Stimulated activated CD4-positive, alpha-beta T cell treated with anti-CD3 and anti-CD28 coated beads, Interleukin-1b, Interleukin-23, amount 100 ng/mL, for 24 hours (primary cell): ENCODE data around the gene ZFYVE19.

Source experiments
- DNase-seq, 4 experiments: peaks; one replicate each; pipeline ENCODE4 v3.0.0-alpha.2; 2020; ENCODE audit warnings: low read depth in 4 of 4, low spot score in 1 of 4

ZFYVE19 gene

DNA sequence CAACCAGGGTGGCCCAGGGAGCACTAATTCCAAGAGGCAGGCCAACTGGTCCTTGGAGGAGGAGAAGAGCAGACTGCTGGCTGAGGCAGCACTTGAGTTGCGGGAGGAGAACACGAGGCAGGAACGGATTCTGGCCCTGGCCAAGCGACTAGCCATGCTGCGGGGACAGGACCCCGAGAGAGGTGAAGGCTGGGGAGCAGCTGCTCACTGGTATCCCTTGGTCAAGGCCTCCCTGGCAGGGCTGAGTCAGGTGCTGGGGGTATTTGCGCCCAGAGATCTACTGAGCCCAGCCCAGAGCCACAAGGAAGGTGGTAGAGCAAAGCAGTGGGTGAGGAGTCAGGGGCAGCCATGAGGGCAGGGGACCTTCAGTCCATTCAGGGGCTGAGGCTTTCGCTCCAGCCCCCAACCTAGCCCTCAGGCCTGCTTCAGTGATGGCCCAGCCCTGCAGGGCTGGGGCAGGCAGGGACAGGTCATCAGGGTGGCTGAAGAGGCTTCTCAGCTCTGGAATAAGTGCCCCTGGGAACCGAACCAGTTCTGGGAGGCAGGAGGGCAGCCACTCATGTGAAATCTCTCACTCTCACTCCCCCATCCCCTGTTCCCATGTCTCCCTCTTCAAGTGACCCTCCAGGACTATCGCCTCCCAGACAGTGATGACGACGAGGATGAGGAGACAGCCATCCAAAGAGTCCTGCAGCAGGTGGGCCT lies 6.0 kb downstream of the ZFYVE19 start:
- no peak for DNase-seq

DNA sequence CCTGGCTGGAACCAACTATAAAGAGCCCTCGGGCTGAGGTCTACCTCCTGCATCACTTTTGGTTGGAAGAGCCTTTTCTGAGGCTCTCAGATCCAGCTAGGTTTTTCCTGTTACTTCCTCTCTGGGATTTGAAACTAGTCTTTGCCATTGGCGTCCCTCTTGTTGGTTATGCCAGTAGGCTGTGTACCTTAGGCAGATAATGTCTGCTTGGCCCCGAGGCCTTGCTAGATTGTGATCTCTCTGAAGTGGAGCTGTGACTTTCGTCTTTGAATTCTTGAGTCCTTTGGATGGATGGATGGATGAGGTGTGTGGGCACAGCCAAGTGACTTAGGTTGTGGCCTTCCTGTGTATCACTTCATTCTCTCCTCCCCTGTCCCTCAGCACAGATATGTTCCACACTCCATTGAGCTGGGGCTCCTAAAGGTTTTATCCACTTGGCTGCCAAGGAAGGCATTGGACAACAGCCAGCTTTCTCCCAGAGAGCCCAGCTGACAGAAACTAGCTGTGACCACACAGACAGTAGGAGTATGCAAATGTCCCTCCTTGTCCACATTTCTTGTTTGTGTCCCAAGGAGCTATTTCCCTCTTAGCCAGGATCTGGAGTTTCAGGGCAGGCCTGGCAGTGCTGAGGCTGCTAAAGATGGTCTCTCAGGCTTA lies 8.3 kb downstream of the ZFYVE19 start:
- DNase-seq, result no peak

DNA sequence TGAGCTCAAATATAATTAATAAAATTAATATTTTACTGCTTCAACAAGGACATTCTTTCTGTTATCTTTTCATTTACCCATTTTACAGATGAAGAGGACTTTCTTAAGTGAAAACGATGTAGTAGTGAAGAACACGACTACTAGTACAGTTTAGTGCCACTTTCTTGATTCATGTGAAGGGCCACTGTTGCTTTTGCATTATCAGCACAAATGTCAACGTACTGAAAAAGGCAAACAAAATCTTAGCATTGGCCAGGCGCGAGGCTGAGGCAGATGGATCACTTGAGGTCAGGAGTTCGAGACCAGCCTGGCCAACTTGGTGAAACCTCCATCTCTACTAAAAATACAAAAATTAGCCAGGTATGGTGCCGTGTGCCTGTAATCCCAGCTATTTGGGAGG lies 12.2 kb downstream of the ZFYVE19 start:
- no peak for DNase-seq

DNA sequence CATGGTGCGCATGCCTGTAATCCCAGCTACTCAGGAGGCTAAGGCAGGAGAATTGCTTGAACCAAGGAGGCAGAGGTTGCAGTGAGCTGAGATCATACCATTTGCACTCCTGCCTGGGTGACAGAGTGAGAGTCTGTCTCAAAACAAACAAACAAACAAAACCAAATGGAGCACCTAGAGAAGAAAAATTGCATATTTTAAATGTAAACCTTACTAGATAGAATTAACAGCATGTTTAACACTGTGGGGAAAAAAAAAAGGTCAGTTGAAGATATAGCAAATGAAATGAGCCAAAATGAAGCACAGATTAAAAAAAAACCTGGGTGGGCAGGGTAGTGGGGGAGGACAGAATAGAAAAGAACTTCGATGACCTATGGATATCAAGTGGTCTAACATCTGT lies 14.3 kb downstream of the ZFYVE19 start:
- no peak for DNase-seq

DNA sequence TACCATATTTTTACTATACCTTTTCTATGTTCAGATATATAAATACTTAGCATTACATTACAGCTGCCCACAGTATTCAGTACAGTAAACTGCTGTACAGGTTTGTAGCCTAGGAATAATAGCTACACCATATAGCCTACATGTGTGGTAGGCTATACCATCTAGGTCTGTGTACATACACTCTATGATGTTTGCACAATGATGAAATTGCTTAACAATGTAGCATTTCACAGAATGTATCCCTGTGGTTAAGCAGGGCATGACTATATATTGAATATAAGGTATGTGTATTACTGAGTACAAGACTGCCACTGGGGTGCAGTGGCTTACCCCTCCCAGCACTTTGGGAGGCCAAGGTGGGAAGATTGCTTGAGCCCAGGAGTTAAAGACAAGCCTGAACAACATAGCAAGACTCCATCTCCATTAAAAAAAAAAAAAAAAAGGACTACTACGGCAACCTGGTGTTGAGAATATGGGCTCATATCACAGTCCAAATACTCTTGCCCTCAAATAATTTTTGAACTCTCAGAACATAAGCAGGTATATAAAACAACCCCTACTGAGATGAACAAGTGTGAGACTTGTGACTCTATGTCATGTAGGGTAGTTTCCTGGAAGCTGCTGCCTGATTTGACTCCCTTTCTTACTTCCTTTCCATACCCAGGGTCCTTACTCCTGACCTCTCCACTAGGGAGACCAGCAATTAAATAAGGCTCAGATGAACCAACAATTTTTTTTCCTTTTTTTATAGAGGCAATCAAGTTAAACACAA lies 16.9 kb downstream of the ZFYVE19 start:
- DNase-seq, result no peak

DNA sequence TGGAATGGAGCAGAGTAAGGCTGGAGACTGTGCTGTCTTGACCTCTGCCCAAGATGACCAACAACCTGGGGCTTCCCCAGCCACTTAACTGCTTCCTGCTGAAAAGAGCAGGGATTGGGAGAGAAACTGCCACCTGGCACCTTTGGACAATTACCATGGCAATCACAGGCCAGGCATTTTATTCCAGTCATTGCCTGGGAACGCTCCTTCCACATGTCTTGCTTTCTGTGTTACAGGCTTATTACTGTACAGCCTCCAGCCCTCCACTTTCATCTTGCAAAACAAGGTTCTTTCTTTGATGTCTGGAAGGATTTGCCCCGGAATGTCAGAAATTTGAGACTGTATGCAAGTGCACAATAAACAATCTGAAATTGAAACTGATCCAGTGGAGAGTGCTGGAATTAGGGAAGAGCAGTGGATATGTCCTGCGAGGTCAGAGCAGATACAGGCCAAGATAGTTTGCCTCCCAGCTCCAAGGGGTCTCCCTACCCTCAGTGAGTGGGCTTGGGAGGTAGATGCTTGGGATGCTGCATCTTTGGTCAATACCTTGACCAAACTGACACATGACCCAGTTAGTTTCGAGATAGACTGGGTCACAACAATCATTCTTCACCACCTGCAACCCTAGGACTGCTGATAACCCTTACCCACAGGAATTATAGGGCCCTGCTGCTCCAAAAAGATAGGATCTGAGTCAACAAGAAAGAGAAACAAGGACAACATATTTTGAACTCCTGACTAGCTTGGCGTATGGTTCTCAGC lies 19.0 kb downstream of the ZFYVE19 start:
- no peak for DNase-seq

DNA sequence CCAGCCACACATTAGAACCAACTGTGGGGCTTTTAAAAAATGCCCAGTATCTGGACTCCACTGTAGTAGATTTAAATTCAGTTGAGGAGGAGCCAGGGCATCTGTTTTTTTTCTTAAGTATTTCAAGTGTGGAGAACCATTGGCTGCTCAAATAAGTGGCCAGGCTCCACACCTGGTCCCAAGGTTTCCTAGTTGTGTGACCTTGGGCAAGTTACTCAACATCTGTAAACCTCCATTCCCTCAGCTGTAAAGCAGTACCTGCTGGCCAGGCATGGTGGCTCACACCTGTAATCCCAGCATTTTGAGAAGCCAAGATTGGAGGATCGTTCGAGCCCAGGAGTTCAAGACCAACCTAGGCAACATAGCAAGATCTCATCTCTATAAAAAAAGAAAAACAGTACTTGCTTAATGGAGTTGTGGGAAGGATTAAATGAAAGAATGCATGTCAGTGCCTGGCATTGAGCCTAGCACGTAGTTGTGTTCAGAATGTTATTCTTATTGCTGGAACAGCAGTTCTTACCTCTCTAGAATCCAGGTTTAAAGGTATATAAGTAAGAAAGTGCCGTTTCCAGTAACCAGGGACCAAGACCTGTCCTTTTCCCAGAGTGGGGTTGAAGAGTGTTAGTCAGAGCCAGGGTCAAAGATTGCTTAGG lies 19.7 kb downstream of the ZFYVE19 start:
- no peak for DNase-seq

DNA sequence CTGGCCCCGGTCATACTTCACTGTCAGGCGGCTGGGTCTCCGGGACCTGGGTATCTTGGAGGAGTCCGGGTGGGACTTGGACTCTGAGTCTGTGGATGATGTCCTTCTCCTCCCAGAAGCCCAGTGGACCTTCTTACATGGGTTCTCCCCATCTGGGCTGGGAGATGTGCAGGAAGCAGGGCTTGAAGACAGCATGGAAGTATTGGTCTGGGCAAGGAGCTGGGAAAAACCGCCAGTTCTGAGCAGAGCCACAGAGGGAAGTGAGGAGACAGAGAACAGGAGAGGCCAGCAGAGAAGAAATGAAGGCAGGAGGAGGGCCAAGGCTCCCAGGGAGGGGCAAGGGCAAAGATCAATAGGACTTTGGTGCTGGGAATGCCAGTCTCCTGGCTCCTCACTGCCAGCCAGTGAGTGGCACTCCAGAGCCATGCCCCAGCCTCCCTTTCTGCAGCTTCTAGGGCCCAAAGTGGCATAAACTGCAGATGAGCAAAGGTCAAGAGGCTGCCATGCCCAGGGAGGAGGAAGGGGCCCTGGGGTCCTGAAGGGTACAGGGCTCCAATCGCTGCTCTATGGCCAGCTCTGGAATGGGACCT lies 21.7 kb downstream of the ZFYVE19 start, which contains the start of gene PPP1R14D:
TSS of gene PPP1R14D (minus strand) at position 262 of the 590 bp plus-strand sequence. CDS start at position 195, 67 bp downstream.
- no peak for DNase-seq

DNA sequence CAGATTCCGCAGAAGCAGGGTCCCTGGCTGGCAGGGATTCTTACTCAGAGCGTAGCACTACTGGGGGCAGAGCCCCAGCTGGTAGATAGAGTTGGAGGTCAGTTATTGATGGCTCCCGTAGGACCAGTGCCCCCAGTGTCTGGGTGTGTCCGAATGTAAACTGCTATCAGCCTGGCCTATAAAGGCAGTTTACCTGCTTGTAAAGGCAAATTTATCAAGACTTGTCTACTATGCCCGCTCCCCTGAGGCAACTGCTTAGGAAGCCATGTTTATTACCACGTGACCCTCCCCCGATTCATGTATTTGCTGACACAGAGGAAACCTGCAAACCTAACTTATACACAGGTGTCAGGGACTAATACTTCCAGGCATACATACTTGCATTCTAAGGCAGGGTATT lies 22.2 kb downstream of the ZFYVE19 start:
- no peak for DNase-seq

DNA sequence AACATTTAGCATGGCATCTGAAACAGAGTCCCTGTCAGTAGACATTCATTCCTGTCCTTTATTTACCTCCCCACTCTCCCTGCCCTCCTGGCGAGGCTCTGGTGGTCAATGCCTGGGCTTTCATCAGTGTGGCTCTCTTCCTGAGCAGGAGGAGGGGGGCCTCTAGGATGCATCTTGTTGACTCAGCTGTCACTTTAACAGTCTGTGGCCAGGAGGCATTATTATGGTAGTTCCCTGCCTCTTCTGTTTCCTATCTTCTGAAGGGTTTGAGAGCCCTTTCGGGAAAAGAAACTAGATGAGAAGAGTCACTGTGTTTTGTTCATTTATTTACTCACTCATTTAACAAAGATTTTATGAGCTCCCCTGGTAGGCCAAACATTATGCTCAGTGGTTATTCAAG lies 24.0 kb downstream of the ZFYVE19 start:
- DNase-seq, result no peak

DNA sequence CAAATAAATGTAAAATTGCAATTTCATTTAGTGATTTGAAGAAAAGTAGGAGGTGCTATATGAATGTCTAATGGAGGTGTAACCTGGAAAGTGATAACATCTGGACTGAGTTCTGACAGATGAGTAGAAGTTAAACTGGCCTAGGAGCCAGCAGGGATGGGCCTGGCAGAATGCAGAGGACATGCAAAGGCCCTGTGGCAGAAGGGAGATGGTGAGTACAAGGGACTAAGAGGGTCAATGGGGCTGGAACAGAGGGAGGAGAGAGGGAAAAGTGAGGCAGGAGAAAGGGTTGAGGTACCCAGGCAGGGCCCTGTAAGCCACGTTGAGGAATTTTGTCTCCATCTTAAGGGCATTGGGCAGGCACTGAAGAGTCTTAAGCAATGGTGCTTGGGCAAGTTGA lies 25.0 kb downstream of the ZFYVE19 start:
- no peak for DNase-seq

DNA sequence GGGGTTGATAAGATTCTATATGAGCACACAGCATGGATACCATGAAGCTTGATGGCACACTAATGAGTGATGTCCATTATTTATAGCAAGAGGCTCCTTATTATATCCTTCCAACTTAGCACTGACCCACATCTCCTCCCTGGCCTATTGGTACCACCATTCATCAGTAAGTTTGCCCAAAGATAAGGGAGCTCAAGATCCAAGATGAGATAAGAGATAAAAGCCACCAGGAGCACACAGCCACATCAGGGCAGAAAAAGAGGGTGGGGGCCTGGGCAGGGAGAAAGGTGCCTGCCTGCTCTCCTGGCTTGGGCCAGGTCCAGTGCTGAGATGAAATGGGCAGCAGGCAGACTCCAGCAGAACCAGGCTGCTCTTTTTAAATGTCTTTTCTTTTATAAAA lies 26.0 kb downstream of the ZFYVE19 start:
- DNase-seq, result no peak

DNA sequence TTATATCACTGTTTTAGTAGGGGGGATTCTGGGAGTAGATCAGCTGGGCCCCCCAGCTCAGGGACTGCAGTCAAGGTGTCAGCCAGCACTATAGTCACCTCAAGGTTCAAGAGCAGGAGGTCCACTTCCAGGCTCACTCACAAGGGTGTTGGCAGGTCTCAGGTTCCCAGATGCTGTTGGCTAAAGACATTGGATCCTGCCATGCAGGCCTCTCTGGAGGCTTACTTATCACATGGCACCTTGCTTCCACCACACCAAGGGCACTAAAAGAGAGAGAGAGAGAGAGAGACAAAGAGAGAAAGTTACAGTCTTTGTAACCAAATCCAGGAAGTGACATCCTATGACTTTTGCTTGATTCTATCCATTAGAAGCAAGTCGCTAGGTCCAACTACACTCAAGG lies 29.1 kb downstream of the ZFYVE19 start:
- DNase-seq, result no peak

DNA sequence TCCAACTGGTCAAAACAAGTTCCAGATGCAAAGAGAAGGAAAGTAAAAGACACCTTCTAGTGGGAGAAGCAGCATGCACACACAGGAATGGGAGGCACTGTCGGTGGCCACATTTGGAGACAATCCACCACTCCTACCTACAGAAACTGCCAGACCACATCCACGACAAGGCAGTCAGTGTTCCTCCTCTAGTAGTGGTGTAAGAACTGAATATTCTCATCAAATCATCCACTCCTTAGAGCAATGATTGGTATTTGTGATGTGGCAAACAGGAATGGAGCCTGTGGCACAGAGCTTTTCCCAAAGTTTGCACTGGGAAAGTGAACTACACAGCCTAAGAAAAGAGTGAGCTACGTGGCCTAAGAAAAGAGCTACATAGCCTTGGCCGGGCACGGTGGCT lies 31.9 kb downstream of the ZFYVE19 start:
- no peak for DNase-seq

DNA sequence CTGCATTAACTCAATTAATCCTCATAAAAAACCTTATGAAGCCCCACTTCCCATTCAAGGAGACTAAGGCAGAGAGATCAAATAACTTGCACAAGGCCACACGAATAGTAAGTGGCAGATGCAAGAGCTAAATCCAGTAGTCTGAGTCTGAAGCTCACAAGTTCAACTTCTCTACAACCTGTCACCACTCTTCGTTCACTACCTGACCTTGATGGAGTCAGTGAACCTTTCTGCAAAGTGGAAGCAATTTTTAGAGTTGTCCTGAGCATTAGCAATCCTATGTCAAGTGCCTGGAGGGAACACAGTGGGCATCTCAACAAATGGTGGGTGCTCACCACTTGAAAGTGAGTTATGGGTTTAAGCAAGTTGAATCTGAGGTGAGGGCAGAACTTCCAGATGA lies 34.9 kb downstream of the ZFYVE19 start:
- no peak for DNase-seq

DNA sequence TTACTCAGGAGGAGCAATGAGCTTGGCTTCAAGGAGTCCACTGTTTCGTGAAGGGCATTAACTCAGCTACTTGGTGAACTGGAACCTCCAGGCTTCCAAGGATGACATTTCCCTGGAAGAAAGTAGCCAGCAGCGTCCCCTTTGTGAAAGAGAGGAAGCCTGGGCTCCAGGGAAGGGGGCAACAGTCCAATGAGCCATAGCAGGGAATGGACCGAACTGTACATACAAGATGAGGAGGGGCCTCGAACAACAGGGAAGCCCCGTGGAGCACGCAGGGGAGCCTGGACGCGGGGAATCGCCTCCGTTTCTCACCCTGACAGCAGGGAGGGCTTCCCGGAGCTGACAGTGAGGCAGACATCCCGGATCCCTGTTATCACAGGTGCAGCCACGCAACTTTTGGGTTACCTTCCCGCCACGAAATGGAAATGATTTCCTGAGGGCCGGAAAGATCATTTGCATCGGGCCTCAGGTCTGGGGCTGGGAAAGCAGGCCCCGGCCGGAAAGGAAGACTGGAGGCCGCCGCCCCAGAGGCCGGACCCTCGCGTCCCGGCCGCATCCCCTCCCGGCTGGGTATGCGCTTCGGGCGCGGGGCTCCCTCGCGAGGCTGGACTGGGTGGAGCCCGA lies 36.5 kb downstream of the ZFYVE19 start:
- no peak for DNase-seq

DNA sequence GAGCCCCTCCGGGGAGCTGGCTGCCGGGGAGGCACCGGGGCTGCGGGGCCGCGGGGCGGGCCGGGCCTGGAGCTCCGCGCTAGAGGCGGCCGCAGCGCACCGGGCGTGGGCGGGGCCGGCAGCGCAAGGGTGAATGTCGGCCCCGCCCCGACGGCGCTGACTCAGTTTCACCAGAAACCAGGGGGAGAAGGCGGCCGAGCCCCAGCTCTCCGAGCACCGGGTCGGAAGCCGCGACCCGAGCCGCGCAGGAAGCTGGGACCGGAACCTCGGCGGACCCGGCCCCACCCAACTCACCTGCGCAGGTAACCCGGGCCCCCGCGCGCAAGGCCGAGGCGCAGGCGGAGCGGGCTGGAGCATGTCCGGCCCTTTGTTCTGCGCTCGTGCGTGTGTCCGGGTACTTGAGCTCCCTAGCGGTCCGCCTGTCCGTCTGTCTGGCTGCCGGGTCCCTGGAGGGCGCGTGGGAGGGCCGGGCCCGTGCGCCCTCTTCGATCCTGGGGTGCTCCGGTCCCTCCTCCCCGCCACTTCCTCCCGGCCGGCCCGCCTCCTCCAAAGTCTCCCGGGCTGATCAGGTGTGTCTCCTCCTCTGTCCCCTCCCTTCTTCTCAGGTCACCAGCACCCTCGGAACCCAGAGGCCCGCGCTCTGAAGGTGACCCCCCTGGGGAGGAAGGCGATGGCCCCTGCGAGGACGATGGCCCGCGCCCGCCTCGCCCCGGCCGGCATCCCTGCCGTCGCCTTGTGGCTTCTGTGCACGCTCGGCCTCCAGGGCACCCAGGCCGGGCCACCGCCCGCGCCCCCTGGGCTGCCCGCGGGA lies 37.2 kb downstream of the ZFYVE19 start, which contains the start of gene SPINT1:
TSS of gene SPINT1 (plus strand) at position 164 of the 811 bp plus-strand sequence. CDS start at position 671, 507 bp downstream.
- peak; percentile 42 to 82 (median 56) for DNase-seq

DNA sequence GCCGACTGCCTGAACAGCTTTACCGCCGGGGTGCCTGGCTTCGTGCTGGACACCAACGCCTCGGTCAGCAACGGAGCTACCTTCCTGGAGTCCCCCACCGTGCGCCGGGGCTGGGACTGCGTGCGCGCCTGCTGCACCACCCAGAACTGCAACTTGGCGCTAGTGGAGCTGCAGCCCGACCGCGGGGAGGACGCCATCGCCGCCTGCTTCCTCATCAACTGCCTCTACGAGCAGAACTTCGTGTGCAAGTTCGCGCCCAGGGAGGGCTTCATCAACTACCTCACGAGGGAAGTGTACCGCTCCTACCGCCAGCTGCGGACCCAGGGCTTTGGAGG lies 37.8 kb downstream of the ZFYVE19 start:
- DNase-seq, result peak in 2 of 4 experiments; percentile 20 to 21

DNA sequence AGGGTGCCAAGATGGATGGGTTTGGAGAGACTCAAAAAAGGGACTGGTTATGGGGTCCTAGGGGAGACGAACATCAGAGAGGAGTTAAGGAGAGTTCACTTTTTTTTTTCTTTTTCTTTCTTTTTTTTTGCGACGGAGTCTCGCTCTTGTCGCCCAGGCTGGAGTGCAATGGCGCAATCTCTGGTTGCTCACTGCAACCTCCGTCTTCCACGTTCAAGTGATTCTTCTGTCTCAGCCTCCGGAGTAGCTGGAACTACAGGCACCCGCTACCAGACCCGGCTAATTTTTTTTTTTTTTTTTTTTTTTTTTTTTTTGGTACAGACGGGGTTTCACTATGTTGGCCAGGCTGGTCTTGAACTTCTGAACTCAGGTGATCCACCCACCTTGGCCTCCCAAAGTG lies 38.1 kb downstream of the ZFYVE19 start:
- no peak for DNase-seq
